Measurements from ENCODE around the gene WDR62. TPM values are rescaled to one million over a fixed set of nuclear protein-coding genes. Genes with fewer than 3 reads are reported as not detected.
"Not testable (repeated sequence)": the region's sequence is repeated elsewhere in the genome, so short reads cannot be mapped to it uniquely, and the experiment has no call there.

WDR62 gene
- total and polyA plus RNA-seq, 9 donors = 2.1 to 4.6 (median 3.5) TPM

DNA sequence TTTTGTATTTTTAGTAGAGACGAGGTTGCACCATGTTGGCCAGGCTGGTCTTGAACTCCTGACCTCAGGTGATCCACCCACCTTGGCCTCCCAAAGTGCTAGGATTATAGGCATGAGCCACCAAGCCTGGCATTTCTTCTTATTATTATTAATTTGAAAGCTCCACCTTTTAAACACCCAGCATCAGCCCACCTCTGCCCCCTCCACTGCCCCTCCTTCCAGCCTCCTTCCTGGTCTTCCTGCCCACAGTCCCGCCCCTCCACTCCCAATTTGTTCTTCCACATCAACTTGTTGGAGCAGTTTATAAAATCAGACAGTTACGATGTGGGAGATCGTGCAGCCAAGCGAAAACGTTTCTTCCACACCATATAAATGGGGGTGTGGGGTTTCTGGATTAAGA is 14.2 kb upstream of the WDR62 start:
- WGBS (ENCODE audit: insufficient coverage) = no CpG with 5 or more reads among the region's 6 CpGs
- Histone ChIP-seq H3K9me3 (replicated peaks; ENCODE audit: control insufficient read depth, low read depth, low read length) (no peaks in the 10 kb centered on the region), H3K4me3 (ENCODE audit: low read length) (no peak overlapping the region), H3K36me3 (ENCODE audit: control insufficient read depth, insufficient read depth, low read length) (peaks cover 6% of the 10 kb centered on the region), H3K4me1 (ENCODE audit: control insufficient read depth, insufficient read depth, low read length) (no peaks in the 10 kb centered on the region), H3K27me3 (ENCODE audit: control insufficient read depth, insufficient read depth, low read length) (no peaks in the 10 kb centered on the region), H3K27ac (ENCODE audit: low read length) (no peak overlapping the region)
- DNase-seq = no peak

GRCh38 chr19:36041092-36041491 is 13.6 kb upstream of the WDR62 start:
- H3K27me3 ChIP-seq (ENCODE audit: control insufficient read depth, insufficient read depth, low read length); H3K9me3 ChIP-seq (replicated peaks; ENCODE audit: control insufficient read depth, low read depth, low read length); H3K4me1 ChIP-seq (ENCODE audit: control insufficient read depth, insufficient read depth, low read length); H3K36me3 ChIP-seq (ENCODE audit: control insufficient read depth, insufficient read depth, low read length); H3K27ac ChIP-seq (ENCODE audit: low read length); DNase-seq; H3K4me3 ChIP-seq (ENCODE audit: low read length): not testable (repeated sequence)
- 100% methylated on average over 3 of the region's 6 CpGs for WGBS (ENCODE audit: insufficient coverage)

- no peaks in the 10 kb centered on the region for H3K9me3 ChIP-seq (replicated peaks; ENCODE audit: control insufficient read depth, low read depth, low read length)
- H3K4me3 ChIP-seq (ENCODE audit: low read length) = no peak overlapping the region
- no peak for DNase-seq
- no peaks in the 10 kb centered on the region for H3K4me1 ChIP-seq (ENCODE audit: control insufficient read depth, insufficient read depth, low read length)
- no peaks in the 10 kb centered on the region for H3K27me3 ChIP-seq (ENCODE audit: control insufficient read depth, insufficient read depth, low read length)
- peaks cover 6% of the 10 kb centered on the region for H3K36me3 ChIP-seq (ENCODE audit: control insufficient read depth, insufficient read depth, low read length)
- H3K27ac ChIP-seq (ENCODE audit: low read length) = no peak overlapping the region
- 33% methylated on average over 2 of the region's 3 CpGs for WGBS (ENCODE audit: insufficient coverage)
Measured at GRCh38 chr19:36041831-36042230, 12.9 kb upstream of the WDR62 start.

GRCh38 chr19:36043952-36044351 is 10.7 kb upstream of the WDR62 start:
- Histone ChIP-seq H3K4me3 (ENCODE audit: low read length) (no peak overlapping the region), H3K27me3 (ENCODE audit: control insufficient read depth, insufficient read depth, low read length) (no peaks in the 10 kb centered on the region), H3K9me3 (replicated peaks; ENCODE audit: control insufficient read depth, low read depth, low read length) (no peaks in the 10 kb centered on the region), H3K27ac (ENCODE audit: low read length) (no peak overlapping the region), H3K4me1 (ENCODE audit: control insufficient read depth, insufficient read depth, low read length) (no peaks in the 10 kb centered on the region), H3K36me3 (ENCODE audit: control insufficient read depth, insufficient read depth, low read length) (peaks cover 6% of the 10 kb centered on the region)
- WGBS (ENCODE audit: insufficient coverage) = no CpG with 5 or more reads among the region's 2 CpGs
- no peak for DNase-seq

- DNase-seq = no peak
- WGBS (ENCODE audit: insufficient coverage) = 83% methylated on average over 4 of the region's 5 CpGs
- no peaks in the 10 kb centered on the region for H3K27me3 ChIP-seq (ENCODE audit: control insufficient read depth, insufficient read depth, low read length)
- H3K36me3 ChIP-seq (ENCODE audit: control insufficient read depth, insufficient read depth, low read length) = no peaks in the 10 kb centered on the region
- no peaks in the 10 kb centered on the region for H3K4me1 ChIP-seq (ENCODE audit: control insufficient read depth, insufficient read depth, low read length)
- no peak overlapping the region for H3K4me3 ChIP-seq (ENCODE audit: low read length)
- no peaks in the 10 kb centered on the region for H3K9me3 ChIP-seq (replicated peaks; ENCODE audit: control insufficient read depth, low read depth, low read length)
- no peak overlapping the region for H3K27ac ChIP-seq (ENCODE audit: low read length)
Measured at GRCh38 chr19:36046443-36047050, 8.2 kb upstream of the WDR62 start.

GRCh38 chr19:36047835-36048234 is 6.9 kb upstream of the WDR62 start:
- no peak for DNase-seq
- Histone ChIP-seq H3K36me3 (ENCODE audit: control insufficient read depth, insufficient read depth, low read length) (no peaks in the 10 kb centered on the region), H3K27ac (ENCODE audit: low read length) (no peak overlapping the region), H3K4me3 (ENCODE audit: low read length) (no peak overlapping the region), H3K27me3 (ENCODE audit: control insufficient read depth, insufficient read depth, low read length) (no peaks in the 10 kb centered on the region), H3K9me3 (replicated peaks; ENCODE audit: control insufficient read depth, low read depth, low read length) (no peaks in the 10 kb centered on the region), H3K4me1 (ENCODE audit: control insufficient read depth, insufficient read depth, low read length) (peaks cover under 1% of the 10 kb centered on the region)

- 80% methylated on average over 1 of the region's 4 CpGs for WGBS (ENCODE audit: insufficient coverage)
- H3K27me3 ChIP-seq (ENCODE audit: control insufficient read depth, insufficient read depth, low read length) = no peaks in the 10 kb centered on the region
- no peaks in the 10 kb centered on the region for H3K36me3 ChIP-seq (ENCODE audit: control insufficient read depth, insufficient read depth, low read length)
- H3K9me3 ChIP-seq (replicated peaks; ENCODE audit: control insufficient read depth, low read depth, low read length) = no peaks in the 10 kb centered on the region
- no peak overlapping the region for H3K4me3 ChIP-seq (ENCODE audit: low read length)
- H3K27ac ChIP-seq (ENCODE audit: low read length) = no peak overlapping the region
- no peak for DNase-seq
- H3K4me1 ChIP-seq (ENCODE audit: control insufficient read depth, insufficient read depth, low read length) = peaks cover 5% of the 10 kb centered on the region
Measured at GRCh38 chr19:36049080-36049698, 5.5 kb upstream of the WDR62 start.

DNA sequence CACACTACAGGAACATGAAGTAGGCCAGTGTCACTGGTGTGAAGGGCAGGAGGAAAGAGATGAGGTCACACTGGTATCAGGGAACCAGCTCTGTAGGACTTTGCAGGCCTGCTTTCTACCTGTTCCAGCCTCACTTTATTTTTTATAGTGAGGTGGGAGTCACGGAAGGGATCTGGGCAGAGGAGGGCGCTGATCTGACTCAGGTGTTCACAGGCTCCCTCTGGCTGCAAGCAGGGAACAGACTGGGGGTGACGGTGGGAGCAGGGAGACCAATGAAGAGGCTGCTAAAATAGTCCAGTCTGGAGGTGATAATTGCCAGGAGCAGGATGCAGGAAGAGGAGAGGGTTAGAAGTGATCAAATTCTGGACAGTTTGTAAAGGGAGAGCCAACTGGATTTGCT is 3.5 kb upstream of the WDR62 start:
- no peak overlapping the region for H3K27ac ChIP-seq (ENCODE audit: low read length)
- H3K27me3 ChIP-seq (ENCODE audit: control insufficient read depth, insufficient read depth, low read length) = no peaks in the 10 kb centered on the region
- DNase-seq = no peak
- H3K4me3 ChIP-seq (ENCODE audit: low read length) = no peak overlapping the region
- H3K4me1 ChIP-seq (ENCODE audit: control insufficient read depth, insufficient read depth, low read length) = peaks cover 18% of the 10 kb centered on the region
- WGBS (ENCODE audit: insufficient coverage) = 51% methylated on average over 2 of the region's 3 CpGs
- H3K36me3 ChIP-seq (ENCODE audit: control insufficient read depth, insufficient read depth, low read length) = no peaks in the 10 kb centered on the region
- no peaks in the 10 kb centered on the region for H3K9me3 ChIP-seq (replicated peaks; ENCODE audit: control insufficient read depth, low read depth, low read length)

- WGBS (ENCODE audit: insufficient coverage) = 100% methylated on average over 1 of the region's 4 CpGs
- DNase-seq = no peak
- Histone ChIP-seq H3K9me3 (replicated peaks; ENCODE audit: control insufficient read depth, low read depth, low read length) (no peaks in the 10 kb centered on the region), H3K27ac (ENCODE audit: low read length) (no peak overlapping the region), H3K4me3 (ENCODE audit: low read length) (no peak overlapping the region), H3K36me3 (ENCODE audit: control insufficient read depth, insufficient read depth, low read length) (no peaks in the 10 kb centered on the region), H3K27me3 (ENCODE audit: control insufficient read depth, insufficient read depth, low read length) (no peaks in the 10 kb centered on the region), H3K4me1 (ENCODE audit: control insufficient read depth, insufficient read depth, low read length) (peaks cover 20% of the 10 kb centered on the region)
Measured at GRCh38 chr19:36051637-36052036, 3.1 kb upstream of the WDR62 start.

DNA sequence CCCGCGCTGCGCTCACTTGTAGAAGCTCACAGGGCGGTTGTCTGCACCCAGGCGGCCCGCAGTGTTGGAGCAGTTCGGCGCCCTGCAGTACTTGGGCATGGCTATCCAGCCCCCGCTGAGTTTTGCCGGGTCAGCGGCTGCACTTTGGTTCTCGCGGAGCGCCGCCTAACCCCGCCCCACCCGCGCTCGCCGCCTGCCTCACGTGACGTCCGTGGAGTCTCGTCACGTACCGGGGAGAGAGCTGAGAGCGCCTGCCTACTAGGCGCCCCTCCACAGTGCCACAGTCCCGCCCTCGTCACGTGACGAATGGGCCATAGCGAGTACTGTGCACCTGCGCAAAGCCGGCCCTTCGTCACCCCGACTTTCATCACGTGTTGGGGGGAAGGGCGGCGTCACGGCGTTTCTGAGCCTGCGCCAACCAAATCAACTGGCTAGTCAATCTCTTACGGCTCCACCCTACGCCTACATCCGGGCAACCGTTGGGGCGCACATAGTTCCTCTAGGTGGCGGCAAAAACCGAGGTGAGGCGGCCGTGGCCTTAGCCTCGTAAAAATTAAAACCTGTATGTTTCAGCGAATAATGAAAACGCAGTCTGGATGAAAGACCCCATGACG is 471 bp upstream of the WDR62 start, which contains the start of gene THAP8:
Gene THAP8, minus strand, starts transcription at position 167 of the 614 bp plus-strand sequence. Its CDS starts 68 bp downstream, at position 99.
- Histone ChIP-seq H3K4me1 (ENCODE audit: control insufficient read depth, insufficient read depth, low read length) (peaks cover 27% of the 10 kb centered on the region), H3K9me3 (replicated peaks; ENCODE audit: control insufficient read depth, low read depth, low read length) (no peaks in the 10 kb centered on the region), H3K27ac (ENCODE audit: low read length) (peak within 1 kb of the TSS; percentile 99), H3K27me3 (ENCODE audit: control insufficient read depth, insufficient read depth, low read length) (no peaks in the 10 kb centered on the region), H3K36me3 (ENCODE audit: control insufficient read depth, insufficient read depth, low read length) (no peaks in the 10 kb centered on the region), H3K4me3 (ENCODE audit: low read length) (peak within 1 kb of the TSS; percentile 79)
- peak; percentile 100 for DNase-seq
- WGBS (ENCODE audit: insufficient coverage) = 0% methylated on average over 51 of the region's 56 CpGs
